HuH-7 (cell line): ENCODE results near the gene MDGA2.
"Not testable (repeated sequence)": the region's sequence is repeated elsewhere in the genome, so short reads cannot be mapped to it uniquely, and the experiment has no call there.

Experiments used
- DNase-seq: peaks from one replicate; pipeline ENCODE4 v3.0.0; 2011; ENCODE audit warnings: low spot score

Gene MDGA2

DNA sequence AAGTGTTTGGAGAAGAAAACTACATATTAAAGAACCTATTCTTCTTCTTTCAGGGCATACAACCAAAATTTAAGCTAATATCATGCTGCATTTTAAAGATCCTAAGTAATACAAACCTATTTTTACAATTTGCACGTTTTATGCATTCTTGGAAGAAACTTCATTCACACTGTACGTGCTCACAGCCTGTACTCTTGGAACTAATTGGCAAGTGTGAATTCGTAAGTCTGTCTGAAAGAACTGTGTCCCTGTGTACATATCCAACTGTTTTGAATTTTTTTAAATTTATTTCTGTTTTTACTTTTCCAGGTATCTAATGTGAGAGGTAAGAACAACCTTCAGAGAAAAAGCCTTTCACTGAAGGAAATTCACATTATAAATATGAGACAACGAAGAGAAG, 347.0 kb downstream of the MDGA2 start:
- DNase-seq, result no peak

DNA sequence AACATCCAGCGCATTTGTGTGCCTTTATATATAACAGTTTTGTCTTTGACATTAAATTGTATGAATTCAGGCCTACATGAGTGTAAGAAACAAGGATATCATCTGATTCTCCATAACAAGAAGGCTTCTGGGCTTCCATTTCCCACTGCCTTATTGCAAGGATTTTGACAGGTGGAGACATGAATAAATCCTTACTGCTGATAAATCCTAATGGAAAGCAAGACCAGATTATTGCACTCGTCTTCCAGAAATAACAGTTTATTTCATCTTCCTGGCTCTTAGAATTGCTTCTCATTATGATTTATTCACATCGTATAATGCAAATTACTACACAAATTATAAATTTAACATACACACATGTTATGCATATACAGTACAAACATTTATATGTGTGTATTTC, 348.1 kb downstream of the MDGA2 start:
- no peak for DNase-seq

DNA sequence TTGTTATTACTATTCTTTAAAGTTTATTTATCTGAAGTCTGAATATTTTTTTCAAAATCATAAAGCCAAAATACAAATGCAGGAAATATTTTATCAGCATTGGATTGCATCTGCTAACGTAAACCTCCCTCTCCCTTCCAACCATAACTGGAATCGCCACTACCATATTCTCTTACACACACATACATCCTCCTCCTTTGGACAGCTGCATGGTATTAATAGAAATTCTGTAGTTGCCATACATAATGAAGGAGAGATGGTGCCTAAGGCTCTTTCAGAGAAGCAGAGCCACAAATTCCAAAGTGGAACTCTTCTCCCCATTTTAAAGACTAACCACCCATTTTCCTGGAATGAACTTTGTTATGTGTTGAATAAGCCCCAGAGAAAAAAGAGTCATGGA, 352.7 kb downstream of the MDGA2 start:
- no peak for DNase-seq

DNA sequence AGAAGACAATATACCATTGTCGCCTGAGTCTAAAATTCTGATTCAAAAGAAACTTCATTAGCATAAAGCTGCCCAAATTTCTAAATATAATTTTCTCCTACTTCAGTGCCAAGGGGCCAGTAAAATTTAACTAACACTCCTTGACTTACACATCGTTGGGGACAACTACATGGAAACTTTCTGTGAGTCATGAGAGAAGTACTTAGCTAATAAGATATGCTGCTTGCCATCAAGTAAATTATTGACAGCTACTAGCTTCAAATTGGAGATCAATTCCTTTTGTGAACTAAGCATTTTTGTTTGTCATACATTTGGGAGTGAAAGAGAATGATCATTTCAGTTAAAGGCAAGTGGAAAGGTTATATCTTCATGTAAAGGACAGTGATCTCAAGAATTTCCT, 373.3 kb downstream of the MDGA2 start:
- no peak for DNase-seq

DNA sequence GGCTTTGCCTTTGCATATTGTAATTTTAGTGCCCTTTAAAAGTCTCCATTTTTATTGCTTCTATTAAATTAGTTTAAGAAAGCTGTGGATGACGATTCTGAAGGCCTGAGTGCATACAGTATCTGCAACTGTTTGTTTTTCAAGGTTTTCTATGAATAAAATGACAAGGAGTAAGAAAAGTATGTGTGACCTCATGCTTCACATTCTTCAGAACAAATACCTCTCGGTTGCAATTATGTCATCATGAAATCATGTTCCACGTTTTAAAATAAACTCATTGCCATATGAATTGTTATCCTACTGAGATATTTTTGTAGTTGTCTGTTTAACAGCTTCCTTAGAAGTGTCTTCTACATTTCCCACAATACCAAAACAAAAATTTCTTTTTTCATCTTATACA, 374.6 kb downstream of the MDGA2 start:
- DNase-seq, result no peak

DNA sequence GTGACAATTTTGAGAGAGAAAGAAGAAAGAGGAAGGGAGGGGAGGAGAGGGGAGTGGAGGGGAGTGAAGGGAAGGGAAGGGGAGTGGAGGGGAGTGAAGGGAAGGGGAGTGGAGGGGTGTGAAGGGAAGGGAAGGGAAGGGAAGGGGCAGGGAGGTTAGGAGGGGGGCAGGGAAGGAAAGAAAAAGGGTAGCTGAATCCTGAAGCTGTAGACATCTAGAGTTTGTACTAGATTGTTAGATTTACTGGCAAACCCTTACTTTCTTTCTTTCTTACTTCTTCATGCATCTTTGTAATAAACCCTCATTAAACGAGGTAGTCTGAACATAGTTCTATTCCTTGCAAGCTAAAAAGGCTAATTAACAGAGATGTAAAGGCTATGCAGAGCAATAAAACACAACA, 378.0 kb downstream of the MDGA2 start:
- no peak for DNase-seq

DNA sequence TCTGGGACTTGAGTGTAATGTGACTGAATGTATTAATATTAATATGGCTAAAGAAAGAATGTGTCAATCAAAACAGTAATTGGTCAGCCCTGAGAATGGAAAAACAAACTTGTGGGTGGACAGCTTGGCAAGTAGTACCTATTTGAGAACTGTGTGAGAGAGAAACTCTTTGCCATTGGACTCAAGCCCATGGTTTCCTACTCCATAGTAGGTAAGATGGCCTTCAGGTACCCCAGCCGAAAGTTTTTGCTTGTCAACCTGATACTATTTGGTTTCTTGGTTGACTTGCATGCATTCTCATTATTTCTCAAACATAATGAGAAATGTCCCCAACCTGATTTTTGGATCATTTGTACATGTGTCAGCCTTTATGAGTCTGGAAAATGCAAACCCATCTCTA, 391.1 kb downstream of the MDGA2 start:
- DNase-seq, result no peak

DNA sequence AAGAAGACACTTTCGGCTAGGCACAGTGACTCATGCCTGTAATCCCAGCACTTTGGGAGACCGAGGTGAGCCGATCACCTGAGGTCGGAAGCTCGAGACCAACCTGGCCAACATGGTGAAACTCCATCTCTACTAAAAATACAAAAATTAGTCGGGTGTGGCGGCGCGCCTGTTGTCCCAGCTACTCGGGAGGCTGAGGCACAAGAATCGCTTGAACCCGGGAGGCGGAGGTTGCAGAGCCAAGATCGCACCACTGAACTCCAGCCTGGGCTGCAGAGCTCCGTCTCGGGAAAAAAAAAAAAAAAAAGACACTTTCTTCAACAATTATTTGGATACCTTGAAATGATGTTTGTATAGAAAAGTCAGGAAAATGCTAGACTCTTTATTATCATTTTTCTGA, 393.6 kb downstream of the MDGA2 start:
- not testable (repeated sequence) for DNase-seq

DNA sequence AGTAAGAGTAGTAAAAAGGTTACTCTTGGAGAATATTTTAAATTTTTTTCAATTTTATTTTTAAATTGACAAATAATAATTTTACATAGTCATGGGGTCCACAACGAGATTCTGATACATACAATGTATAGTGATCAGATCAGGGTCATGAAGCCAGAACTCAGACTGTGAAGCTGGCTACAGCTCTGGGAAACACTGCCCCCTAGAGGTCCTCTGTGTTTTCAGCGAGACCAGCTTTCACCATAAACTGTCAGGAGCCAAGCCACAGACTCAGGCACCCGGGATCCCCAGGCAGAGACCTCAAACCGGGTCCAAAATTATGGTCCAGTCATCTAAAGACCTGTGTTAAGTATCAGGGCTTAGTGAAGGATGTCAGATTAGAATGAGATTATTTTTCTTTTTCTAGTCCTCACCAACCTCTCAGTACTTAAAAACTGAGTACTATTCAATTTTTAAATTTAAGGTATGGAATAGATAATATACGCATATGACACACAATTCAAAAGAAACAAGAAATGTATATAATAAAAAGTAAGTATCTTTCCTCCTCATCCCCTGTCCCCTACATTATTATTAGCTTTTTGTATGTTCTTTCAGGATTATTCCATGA, 397.1 kb downstream of the MDGA2 start:
- peak; percentile 7 for DNase-seq

DNA sequence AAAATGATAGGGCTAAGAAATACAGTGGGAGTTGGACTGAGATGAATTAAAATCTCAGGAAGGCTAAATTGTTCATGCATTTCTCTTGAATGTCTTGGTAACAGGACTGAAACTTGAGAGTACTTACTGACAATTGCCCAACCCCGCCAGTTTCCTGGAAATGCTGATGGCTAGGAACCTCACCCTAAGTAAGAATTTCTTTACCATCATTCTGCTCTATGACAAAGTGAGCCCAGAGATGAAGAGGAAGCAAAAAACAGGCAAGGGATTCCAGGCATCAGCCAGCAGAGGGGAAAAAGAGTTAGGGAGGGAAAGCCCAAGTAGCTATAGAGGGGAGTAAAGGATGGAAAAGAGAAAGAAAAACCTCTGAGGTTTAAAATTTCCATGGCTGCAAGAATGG, 397.7 kb downstream of the MDGA2 start:
- DNase-seq, result no peak

DNA sequence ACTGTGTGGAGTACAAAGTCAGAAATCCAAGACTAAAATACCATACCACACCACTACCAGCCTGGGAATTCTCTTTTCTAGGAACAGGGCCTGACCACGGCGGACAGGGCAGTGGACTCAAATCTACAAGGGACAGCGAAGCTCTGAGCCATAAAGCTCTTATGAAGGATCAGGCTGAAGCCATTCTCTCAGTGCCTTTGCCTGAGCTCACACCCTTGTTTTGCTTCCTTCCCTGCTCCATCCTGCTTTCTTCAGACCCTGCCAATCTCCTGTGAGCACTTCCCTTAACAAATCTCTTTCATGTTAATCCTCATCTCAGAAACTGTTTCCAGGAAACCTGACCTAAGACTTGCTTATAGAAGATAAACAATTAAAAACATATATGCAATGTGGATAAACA, 398.5 kb downstream of the MDGA2 start:
- DNase-seq, result no peak

DNA sequence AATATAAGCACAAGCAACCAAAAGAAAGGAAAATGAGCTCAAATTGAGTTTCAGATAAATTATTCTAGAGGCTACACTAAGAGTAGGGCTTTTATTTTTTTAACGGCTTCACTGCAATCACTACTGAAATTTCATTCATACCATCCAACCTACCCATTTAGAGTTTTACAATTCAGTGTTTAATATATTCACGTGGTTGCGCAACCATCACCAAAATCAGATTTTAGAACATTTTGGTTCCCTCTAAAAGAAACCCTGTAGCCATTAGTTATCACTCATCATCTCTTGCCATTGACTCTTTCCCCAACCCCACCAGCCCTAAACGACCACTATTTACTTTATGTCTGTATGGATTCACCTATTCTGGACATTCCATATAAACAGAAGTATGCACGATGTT, 401.5 kb downstream of the MDGA2 start:
- no peak for DNase-seq

DNA sequence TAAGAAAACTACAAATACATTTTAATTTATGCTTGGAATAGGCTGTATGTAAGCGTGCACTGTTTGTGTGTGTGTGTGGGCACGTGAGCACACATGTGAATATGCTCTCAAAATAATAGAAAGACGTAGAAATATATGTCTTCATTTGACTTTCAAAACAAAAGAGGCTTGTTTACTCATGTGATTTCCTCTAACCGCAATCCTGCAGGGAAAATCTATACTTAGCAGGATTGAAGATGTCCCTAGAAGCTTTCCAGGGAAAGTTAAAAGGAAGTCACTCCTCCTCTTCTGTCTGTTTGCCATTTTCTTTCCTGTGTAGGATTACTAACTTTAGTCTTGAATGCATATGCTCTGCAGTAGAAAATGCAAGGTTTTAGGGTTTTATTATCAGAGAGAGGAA, 404.7 kb downstream of the MDGA2 start:
- no peak for DNase-seq

DNA sequence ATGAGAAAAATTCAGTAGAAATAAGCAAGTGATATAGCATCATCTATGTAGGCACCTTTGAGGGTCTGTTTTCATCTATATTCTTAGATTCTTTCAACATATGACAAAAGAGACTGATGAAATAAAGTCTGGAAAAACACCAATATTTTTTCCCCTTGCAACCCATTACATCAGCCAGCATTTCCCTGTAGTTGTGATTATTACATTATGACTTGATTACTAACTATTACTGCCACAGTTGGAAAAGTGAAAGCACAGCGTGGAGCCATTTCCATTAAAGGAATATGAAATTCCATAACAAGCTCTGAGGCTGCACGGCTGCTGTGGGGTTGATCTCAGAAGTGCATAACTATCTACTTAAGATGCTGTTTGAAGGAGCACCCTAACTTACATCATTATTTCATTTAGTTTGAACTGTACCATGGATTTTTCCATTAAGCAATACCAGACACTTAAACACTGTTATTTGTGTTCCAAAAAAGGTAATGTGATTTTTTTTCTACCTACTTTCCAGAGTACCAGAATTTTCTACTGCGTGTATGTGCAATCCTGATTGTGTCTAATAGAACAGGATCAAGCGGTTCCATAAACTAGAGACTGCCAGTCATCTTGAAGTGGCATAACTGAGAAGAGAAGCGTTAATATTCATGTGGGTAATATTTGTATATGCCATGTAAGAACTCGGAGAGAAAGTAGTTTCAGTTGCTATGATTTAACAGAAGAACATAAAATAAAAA, 405.5 kb downstream of the MDGA2 start:
- no peak for DNase-seq

DNA sequence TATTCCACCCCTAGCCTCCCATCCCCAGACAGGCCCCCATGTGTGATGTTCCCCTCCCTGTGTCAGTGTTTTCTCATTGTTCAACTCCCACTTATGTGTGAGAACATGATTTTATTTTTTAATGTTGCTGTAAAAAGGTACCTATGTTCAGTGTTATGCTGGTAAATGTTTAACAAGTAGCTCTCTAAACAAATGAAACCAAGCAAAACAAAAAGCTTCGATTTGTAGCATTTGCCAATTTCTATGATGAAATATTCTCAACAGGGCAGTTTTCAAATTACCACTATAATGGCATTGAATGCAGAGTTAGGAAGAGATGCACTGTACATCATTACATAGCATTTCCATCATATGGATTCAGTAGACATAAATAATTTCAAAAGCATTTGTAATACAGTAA, 410.6 kb downstream of the MDGA2 start:
- DNase-seq, result no peak

DNA sequence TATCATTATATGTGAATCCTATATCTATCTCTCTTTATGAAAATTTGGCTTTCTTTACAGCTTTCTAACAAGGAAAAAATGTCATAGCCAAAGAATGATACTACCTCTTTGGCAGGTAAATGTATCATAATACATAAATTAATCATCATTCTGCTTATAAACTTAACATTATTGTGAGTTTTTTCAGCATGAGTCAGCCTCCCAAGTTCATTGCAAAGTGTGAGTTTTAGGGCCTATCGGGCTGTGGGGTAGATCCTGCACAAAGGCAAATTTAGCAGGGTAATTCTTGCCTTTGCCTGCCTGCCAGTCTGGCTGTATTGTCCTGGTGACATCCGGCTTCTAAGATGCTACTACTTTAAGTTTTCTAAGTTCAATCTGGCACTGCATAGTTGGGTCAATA, 412.6 kb downstream of the MDGA2 start:
- DNase-seq, result no peak

DNA sequence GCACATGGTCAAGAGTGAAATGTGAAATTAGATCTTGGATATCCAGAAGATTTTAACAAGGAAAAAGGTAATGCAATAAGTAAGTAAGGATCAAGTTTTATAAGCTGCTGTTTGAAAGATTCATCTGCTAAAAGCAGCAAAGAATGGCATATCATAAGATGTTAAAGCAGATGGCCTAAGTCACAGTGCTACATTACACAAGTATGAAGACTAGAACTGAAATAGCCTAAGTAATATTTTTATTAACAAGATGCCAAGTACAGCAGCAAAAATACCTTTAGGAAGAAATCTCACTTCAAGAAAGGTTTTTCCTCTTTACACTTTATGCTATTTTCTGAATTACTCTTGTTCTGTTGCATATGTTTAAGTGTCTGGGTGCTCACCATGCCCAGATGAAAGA, 414.1 kb downstream of the MDGA2 start:
- no peak for DNase-seq

DNA sequence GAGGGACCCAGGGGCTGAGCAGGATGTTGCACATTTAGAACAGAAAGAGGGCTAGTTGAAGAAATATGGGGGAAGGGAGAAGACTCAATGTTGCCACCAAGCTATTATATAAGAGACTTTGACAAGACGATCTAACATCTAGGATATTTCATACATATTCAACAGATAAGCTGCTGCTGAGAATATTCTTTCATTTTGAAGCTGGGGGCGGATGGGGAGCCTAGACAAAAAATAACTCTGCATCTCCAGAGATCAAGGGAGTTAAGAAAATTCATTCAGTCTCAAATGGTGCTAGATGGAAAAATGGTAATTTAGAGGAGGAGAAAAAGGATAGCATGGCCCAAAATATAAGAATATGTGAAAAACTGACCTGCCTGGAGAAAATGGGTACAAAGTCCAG, 415.6 kb downstream of the MDGA2 start:
- no peak for DNase-seq

DNA sequence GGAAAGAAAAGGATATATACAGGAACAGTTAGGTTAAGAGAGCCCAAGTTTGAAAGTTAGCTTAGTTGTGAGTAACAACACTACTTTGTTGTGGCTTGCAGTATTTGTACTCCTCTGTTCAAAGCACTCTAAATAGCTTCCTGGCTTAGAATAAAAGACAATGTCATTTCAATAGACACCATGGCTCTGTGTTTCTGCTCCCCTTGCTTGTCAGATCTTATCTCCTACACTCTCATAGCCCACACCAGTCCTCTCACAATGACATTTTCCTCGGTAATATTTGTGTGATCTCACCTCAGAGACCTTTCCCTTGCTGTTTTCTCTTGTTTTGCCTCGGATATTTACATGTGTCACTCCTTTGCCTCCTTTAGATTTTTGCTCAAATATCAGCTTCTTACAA, 418.4 kb downstream of the MDGA2 start:
- DNase-seq, result no peak

DNA sequence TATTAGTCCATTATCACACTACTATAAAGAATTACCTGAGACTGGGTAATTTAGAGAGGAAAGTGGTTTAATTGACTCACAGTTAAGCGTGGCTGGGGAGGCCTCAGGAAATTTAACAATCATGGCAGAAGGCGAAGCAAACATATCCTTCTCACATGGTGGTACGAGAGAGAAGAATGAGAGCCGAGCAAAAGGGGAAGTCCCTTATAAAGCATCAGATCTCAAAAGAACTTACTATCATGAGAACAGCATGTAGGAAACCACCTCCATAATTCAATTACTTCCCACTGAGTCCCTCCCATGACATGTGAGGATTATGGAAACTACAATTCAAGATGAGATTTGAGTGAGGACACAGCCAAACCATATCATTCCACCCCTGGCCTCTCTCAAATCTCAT, 422.6 kb downstream of the MDGA2 start:
- no peak for DNase-seq

DNA sequence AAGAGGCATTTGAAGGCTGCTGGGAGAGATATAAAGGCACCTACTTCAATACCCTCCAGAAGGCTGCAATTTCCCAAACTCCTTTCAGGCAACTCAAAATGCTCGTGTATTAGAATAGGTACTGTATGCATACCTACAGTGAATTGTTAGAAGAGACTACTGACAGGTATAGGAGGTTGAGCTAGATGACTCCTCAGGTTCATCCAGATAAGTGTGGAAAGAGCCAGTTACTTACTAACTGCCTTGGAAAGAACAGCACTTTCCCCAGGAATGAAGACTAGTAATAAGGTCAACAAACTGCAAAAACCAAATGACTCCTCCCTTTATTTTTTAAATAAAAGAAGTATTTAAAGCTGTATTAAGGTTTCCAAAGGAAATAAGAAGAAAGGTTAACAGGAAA, 429.0 kb downstream of the MDGA2 start:
- DNase-seq, result no peak

DNA sequence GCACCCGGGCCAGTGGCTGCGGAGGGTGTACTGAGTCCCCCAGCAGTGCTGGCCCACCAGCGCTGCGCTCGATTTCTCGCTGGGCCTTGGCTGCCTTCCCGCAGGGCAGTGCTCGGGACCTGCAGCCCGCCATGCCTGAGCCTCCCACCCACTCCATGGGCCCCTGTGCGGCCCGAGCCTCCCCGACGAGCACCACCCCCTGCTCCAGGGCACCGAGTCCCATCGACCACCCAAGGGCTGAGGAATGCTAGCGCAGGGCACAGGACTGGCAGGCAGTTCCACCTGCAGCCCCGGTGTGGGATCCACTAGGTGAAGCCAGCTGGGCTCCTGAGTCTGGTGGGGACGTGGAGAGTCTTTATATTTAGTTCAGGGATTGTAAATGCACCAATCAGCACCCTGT, 432.8 kb downstream of the MDGA2 start:
- not testable (repeated sequence) for DNase-seq

DNA sequence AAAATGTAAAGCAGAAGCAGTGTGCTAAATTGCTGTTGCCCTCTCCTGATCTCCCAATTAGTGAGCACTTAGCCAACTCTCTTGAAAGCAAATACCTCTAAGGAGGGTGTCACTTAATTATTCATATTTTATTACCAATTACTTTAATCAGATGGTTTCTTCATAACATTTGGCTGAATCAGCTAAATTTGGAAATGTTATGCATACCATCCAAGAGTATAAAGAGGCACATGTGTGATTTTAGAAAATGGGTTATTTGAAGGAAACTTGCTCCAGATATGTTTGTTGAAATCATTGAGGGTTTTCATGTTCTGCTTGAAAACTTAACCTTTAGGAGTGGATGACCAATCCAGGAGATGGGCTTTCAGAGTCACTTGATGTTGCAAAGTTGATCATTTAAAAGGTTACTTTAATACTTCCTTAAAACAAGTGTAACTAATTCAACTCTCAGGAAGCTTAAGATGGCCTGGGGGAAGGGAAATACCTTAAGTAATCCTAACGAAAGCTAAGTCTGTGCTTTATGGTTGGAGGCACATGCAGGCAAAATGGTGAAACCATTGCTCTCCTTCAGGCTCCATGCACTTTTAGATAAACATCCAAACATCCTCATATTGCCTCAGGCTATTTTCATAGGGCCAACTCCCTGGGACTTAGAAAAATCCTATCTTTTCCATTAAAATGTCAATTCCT, 434.5 kb downstream of the MDGA2 start:
- DNase-seq, result no peak

DNA sequence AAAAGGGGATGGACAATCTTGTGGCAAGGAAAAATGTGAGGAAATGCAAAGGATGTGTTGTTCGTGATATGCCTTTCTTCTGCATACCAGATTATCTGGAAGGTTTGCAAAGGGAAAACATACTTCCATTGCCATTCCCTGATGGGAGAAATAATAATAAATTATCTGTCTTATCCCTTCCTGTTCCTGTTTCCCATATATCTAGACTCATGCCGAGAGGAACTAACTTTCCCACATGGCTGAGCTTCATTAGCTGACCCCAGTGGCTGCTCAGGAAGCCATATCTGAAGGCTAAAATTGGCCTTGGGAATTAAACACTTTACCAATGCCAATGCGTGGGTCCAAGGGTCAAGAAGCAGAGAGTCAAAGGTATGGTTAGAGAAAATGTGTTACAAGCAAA, 439.8 kb downstream of the MDGA2 start:
- DNase-seq, result no peak
